Right lobe of liver (tissue), 6 donors: Measurements from ENCODE around the gene CHI3L2. TPM values are rescaled to one million over a fixed set of nuclear protein-coding genes. Genes with fewer than 3 reads are reported as not detected.

Experiments
- ATAC-seq, 4 donors: fragments of 200-7000 bp; cut with Tn5 transposase; one replicate each; pipeline ENCODE4 v1.9.1; 2020; ENCODE audit warnings: mild to moderate bottlenecking in 4 of 4, moderate library complexity in 4 of 4
- DNase-seq, 3 donors: peaks; one replicate each; pipeline ENCODE4 v3.0.0-alpha.2; 2020
- H3K27ac ChIP-seq, 3 donors: fragments of 200-600 bp; one replicate each; pipeline ENCODE4 v1.8.0; 2022
- H3K27me3 ChIP-seq, 2 donors: fragments of 200-600 bp; one replicate each; pipeline ENCODE4 v1.8.0; 2022
- H3K36me3 ChIP-seq, 4 donors: fragments of 200-600 bp; sonication (generic) in 1 of 4; one replicate each; pipeline versions ENCODE4 v1.5.1 to v1.8.0; 2017 to 2022; ENCODE audit warnings: control low read depth in 1 of 4
- H3K4me1 ChIP-seq, 4 donors: fragments of 200-600 bp; sonication (generic) in 1 of 4; one replicate each; pipeline versions ENCODE4 v1.5.1 to v1.8.0; 2017 to 2022; ENCODE audit warnings: control low read depth in 1 of 4
- H3K4me3 ChIP-seq, 3 donors: fragments of 200-600 bp; one replicate each; pipeline ENCODE4 v1.8.0; 2022
- H3K9me3 ChIP-seq, 4 donors: fragments of 200-600 bp; sonication (generic) in 1 of 4; one replicate each; pipeline versions ENCODE4 v1.5.1 to v1.8.0; 2017 to 2022; ENCODE audit warnings: control low read depth in 1 of 4
- POLR2A ChIP-seq: fragments of 450-650 bp; IDR thresholded peaks from one replicate; pipeline ENCODE4 v1.6.1; 2017; ENCODE audit warnings: antibody characterized with exemption, mild to moderate bottlenecking
- WGBS: methylation state at CpG from one replicate; pipeline ENCODE4 v1.1.6; 2018; ENCODE audit warnings: low coverage, low lambda C conversion rate; ENCODE audit not compliant: insufficient coverage; ENCODE audit errors: missing lambda C conversion rate; 5-methylcytosine and 5-hydroxymethylcytosine counted together
- intact Hi-C, 2 donors: fragments of 100-400 bp; cut with DNase I; formaldehyde crosslinking; loops; one replicate each; pipeline versions ENCODE4 v1.11.2 to v1.14.1; 2022
- total RNA-seq, 6 experiments: library from RNA; depleted of rRNA in 2 of 6; stranded (reverse); fragments of >200 nt in 2 of 6; fragmentation: NEBNext Ultra II Directional in 3 of 6; extraction: Animal tissue kit (Norgen Biotek cat#: 25700) in 3 of 6; gene quantifications; one replicate each; pipeline versions ENCODE4 v1.1.0 to v1.2.4, GENCODE V29; 2016 to 2023
- TF ChIP-seq, protein P1 (sequence below), 4 donors: fragments of 200-600 bp in 3 of 4; fragments of 450-650 bp in 1 of 4; IDR thresholded peaks; one replicate each; pipeline versions ENCODE4 v1.5.1 to v1.8.0; 2016 to 2022; ENCODE audit warnings: antibody characterized with exemption in 4 of 4, mild to moderate bottlenecking in 2 of 4
- donor health status: DM: no; HTN: yes; CAD: no.
- donor health status: DM: no; HTN: no; CAD: no.
- donor health status: DM: no; HTN: no; CAD: no.
- donor health status: DM: no; HTN: yes; CAD: no.
- donor health status: DM: no; HTN: yes; CAD: no.

The CHI3L2 gene
- total RNA-seq, 6 experiments from 2014 or later: 0.15 to 0.58 (median 0.26) TPM; not detected in 1

DNA sequence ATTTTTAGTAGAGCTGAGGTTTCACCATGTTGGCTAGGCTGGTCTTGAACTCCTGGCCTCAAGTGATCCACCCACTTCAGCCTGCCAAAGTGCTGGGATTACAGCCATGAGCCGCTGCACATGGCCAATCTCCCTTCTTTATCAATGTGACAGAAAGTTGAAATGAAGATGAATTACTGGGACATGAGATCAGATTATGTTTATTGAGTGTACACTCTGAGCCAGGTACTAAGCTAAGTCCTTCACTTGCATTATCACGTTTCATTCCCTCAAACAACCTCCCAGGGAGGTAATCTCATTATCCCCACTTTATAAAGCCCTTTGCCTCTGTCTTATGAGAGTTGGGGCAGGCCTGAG lies 6.3 kb upstream of the CHI3L2 start:
- Histone ChIP-seq H3K27me3 (no peaks in the 10 kb centered on the region), H3K4me3 (no peak overlapping the region), H3K27ac (no peak overlapping the region), H3K4me1 (peaks cover 0 to 6% (median 3%) of the 10 kb centered on the region in 4 donors), H3K9me3 (no peaks in the 10 kb centered on the region), H3K36me3 (no peaks in the 10 kb centered on the region)
- DNase-seq (no peak), ATAC-seq (no peak)
- TF ChIP-seq POLR2A: no peak
- TF ChIP-seq, protein P1, sequence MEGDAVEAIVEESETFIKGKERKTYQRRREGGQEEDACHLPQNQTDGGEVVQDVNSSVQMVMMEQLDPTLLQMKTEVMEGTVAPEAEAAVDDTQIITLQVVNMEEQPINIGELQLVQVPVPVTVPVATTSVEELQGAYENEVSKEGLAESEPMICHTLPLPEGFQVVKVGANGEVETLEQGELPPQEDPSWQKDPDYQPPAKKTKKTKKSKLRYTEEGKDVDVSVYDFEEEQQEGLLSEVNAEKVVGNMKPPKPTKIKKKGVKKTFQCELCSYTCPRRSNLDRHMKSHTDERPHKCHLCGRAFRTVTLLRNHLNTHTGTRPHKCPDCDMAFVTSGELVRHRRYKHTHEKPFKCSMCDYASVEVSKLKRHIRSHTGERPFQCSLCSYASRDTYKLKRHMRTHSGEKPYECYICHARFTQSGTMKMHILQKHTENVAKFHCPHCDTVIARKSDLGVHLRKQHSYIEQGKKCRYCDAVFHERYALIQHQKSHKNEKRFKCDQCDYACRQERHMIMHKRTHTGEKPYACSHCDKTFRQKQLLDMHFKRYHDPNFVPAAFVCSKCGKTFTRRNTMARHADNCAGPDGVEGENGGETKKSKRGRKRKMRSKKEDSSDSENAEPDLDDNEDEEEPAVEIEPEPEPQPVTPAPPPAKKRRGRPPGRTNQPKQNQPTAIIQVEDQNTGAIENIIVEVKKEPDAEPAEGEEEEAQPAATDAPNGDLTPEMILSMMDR (IDR thresholded peaks at IDR 0.05): no peak
- 8% methylated on average over 2 of the region's 2 CpGs for WGBS
- intact Hi-C loops: no loop called here

- Histone ChIP-seq H3K27me3 (no peaks in the 10 kb centered on the region), H3K27ac (no peak overlapping the region), H3K4me3 (no peak overlapping the region), H3K9me3 (no peaks in the 10 kb centered on the region), H3K4me1 (peaks cover 0 to 6% (median 3%) of the 10 kb centered on the region in 4 donors), H3K36me3 (no peaks in the 10 kb centered on the region)
- intact Hi-C loops: no loop called here
- peak; percentile 21 to 53 (median 30) for ATAC-seq
- 29% methylated on average over 5 of the region's 5 CpGs for WGBS
- TF ChIP-seq POLR2A: no peak
- TF ChIP-seq, protein P1 (IDR thresholded peaks at IDR 0.05): no peak
- no peak for DNase-seq
These were observed 5.8 kb upstream of the CHI3L2 start for GRCh38 chr1:111221633-111222291.

DNA sequence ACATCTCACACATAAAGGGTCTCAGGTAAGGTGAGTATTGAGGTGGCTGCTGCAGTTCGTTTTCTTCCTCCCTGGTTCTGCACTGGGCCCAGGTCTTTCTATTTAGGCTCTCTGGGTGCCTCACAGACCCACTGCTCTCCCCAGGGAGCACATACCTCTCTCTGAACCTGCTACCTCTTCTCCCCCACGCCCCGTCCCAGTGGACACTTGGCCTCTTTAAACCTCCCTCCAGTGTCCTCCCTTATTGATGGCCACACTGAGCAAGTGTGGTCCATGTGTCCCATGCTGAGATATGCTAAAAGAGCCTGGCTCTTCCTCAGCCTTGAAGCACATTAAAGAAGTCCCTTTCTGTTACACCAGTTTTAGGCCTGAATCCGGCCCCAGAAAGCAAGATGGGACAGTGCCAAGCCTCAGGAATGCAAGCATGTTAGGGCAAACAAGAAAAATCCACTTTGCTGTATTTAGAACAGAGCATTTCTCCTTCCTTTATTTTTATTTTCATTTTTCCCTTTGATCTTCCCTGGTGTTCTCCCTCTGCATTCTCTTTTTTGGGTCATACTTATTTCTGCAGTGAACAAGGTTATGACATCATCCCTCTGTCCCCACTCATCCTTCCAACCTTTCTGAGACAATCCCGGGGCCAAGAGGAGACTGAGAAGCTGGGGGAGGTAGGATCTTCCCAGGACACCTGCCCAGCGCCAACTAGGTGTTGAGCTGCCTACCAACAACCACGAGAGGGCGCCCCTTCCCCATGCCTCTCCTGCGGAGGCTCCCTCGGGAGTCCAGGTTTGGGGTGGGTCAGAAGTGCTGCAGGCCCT lies 5.0 kb upstream of the CHI3L2 start:
- Histone ChIP-seq H3K4me1 (peaks cover 0 to 6% (median 3%) of the 10 kb centered on the region in 4 donors), H3K9me3 (no peaks in the 10 kb centered on the region), H3K27me3 (no peaks in the 10 kb centered on the region), H3K36me3 (no peaks in the 10 kb centered on the region), H3K4me3 (no peak overlapping the region), H3K27ac (no peak overlapping the region)
- intact Hi-C loops: no loop called here
- ATAC-seq (peak; percentile 94 to 97 (median 97)), DNase-seq (peak; percentile 78 to 84 (median 78))
- 27% methylated on average over 7 of the region's 10 CpGs for WGBS
- TF ChIP-seq POLR2A: no peak
- TF ChIP-seq, protein P1 (IDR thresholded peaks at IDR 0.05): peak; percentile 80 to 93 (median 86)

DNA sequence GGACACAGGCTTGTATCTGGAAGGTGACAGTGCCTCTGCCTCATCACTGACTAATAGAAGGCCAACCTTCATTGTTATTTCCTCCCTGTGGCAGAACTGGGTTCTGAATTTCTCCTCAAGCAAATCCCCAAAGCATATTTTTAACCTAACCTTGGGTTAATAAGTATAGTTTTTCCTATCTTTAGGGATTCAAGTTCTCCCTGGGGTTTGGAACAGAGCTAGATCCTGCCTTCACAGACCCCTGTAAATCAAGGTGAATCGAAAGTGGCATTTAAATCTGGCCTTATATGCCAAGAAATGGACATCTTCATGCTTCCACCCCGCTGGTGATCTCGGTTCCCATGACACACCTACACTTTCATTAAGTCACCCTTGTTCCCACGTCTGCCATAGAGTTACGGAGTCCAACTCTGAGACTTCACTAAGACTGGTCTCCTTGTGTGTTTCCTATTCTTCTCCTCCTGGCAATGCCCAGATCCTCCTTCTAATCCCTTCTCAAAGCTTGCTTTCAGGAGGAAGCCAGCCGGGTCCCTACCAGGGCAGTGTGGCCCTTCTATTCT lies 4.3 kb upstream of the CHI3L2 start:
- DNase-seq (no peak), ATAC-seq (no peak)
- TF ChIP-seq, protein P1 (IDR thresholded peaks at IDR 0.05): peak in 1 of 4 donors; percentile 3
- no peak for TF ChIP-seq POLR2A
- H3K4me1 ChIP-seq: peaks cover 0 to 6% (median 3%) of the 10 kb centered on the region in 4 donors
- intact Hi-C loops: no loop called here
- H3K36me3 ChIP-seq: no peaks in the 10 kb centered on the region
- no peaks in the 10 kb centered on the region for H3K9me3 ChIP-seq
- H3K4me3 ChIP-seq: no peak overlapping the region
- no peak overlapping the region for H3K27ac ChIP-seq
- no peaks in the 10 kb centered on the region for H3K27me3 ChIP-seq
- WGBS: 60% methylated on average over 5 of the region's 6 CpGs
